ENCODE results near the gene SCP2D1. TPM values are rescaled to one million over a fixed set of nuclear protein-coding genes. Genes with fewer than 3 reads are reported as not detected.

SCP2D1 gene
- total and polyA plus RNA-seq, 2 of the 8 experiments (the other 6 are each of a cell fraction or from before 2014, with no cell fraction given), result not detected

- H2BK120ac ChIP-seq (replicated peaks; ENCODE audit: low read depth, low read length), result no peak overlapping the region
- H3K56ac ChIP-seq (replicated peaks; ENCODE audit: insufficient read length, low read depth, low read length), result no peak overlapping the region
- no peak overlapping the region for H4K5ac ChIP-seq (ENCODE audit: insufficient read length, low read depth, low read length)
- DNase-seq (ENCODE audit: low read depth in 1 of 2, low spot score in 2 of 2), result no peak
- no peaks in the 10 kb centered on the region for H3K27me3 ChIP-seq (replicated peaks in 1 of 4; ENCODE audit: control insufficient read depth in 3 of 4, extremely low read depth in 1 of 4, insufficient read depth in 3 of 4, low read length in 3 of 4)
- WGBS, 2 experiments (ENCODE audit: extremely low coverage in 1 of 2, insufficient coverage in 1 of 2, insufficient read length in 1 of 2, insufficient replicate concordance in 2 of 2, low coverage in 1 of 2, low lambda C conversion rate in 2 of 2, missing lambda C conversion rate in 1 of 2), result 77% methylated on average over 3 of the region's 3 CpGs; no CpG with 5 or more reads in 1 of the 2 experiments
- H3K9me3 ChIP-seq (ENCODE audit: insufficient read depth in 2 of 2, low read depth in 1 of 2, low read length in 1 of 2), result no peaks in the 10 kb centered on the region
- H3K4ac ChIP-seq (replicated peaks; ENCODE audit: insufficient read length, low read depth, low read length), result no peak overlapping the region
- H3K23ac ChIP-seq (ENCODE audit: insufficient read length), result no peak overlapping the region
- POLR2A ChIA-PET (ENCODE audit: partially characterized antibody), result no interaction called here
- H2AK5ac ChIP-seq (ENCODE audit: low read depth, low read length), result no peak overlapping the region
- no peaks in the 10 kb centered on the region for H3K79me2 ChIP-seq (ENCODE audit: control insufficient read depth in 1 of 2, insufficient read depth in 2 of 2, low read length in 2 of 2)
- no peak for FAIRE-seq
- no peaks in the 10 kb centered on the region for H4K20me1 ChIP-seq (replicated peaks in 1 of 2; ENCODE audit: control insufficient read depth in 1 of 2, insufficient read depth in 2 of 2, low read length in 2 of 2)
- H2BK20ac ChIP-seq (ENCODE audit: low read length), result no peak overlapping the region
- H3K9ac ChIP-seq (replicated peaks in 1 of 4; ENCODE audit: extremely low read depth in 1 of 4, low read depth in 3 of 4, low read length in 3 of 4), result no peak overlapping the region
- no peaks in the 10 kb centered on the region for H3K36me3 ChIP-seq (ENCODE audit: control insufficient read depth in 2 of 4, insufficient read depth in 4 of 4, low read length in 3 of 4)
- H3K4me3 ChIP-seq (ENCODE audit: extremely low read depth in 1 of 4, insufficient read depth in 2 of 4, low read depth in 3 of 4, low read length in 4 of 4), result no peak overlapping the region
- no peaks in the 10 kb centered on the region for H3K23me2 ChIP-seq (ENCODE audit: low read depth, low read length)
- no peak overlapping the region for H3K14ac ChIP-seq (ENCODE audit: insufficient read length)
- H2BK12ac ChIP-seq (ENCODE audit: low read depth, low read length), result no peak overlapping the region
- no peak overlapping the region for H2BK15ac ChIP-seq (ENCODE audit: low read length)
- H3K4me2 ChIP-seq (ENCODE audit: insufficient read depth in 1 of 2, low read depth in 2 of 2, low read length in 2 of 2), result no peak overlapping the region
- no peak overlapping the region for H3K27ac ChIP-seq (ENCODE audit: low read depth, low read length)
- no peaks in the 10 kb centered on the region for H3K79me1 ChIP-seq (ENCODE audit: low read depth, low read length)
- H4K91ac ChIP-seq (replicated peaks; ENCODE audit: insufficient read length, low read length), result no peak overlapping the region
- no peaks in the 10 kb centered on the region for H3K4me1 ChIP-seq (replicated peaks in 1 of 4; ENCODE audit: control insufficient read depth in 3 of 4, insufficient read depth in 4 of 4, low read length in 3 of 4)
- H2BK5ac ChIP-seq (ENCODE audit: low read depth, low read length), result no peak overlapping the region
- TF ChIP-seq SUZ12 (IDR thresholded peaks at IDR 0.05; ENCODE audit: low read length) (no peak), FOSL1 (IDR thresholded peaks at IDR 0.05; ENCODE audit: insufficient read depth, low read depth, low read length) (no peak), MAX (IDR thresholded peaks at IDR 0.05) (no peak), BCL11A (IDR thresholded peaks at IDR 0.05; ENCODE audit: low read depth in 2 of 2, low read length in 2 of 2) (no peak), KDM4A (IDR thresholded peaks at IDR 0.05; ENCODE audit: low read depth, low read length, severe bottlenecking) (no peak), POLR2AphosphoS5 (IDR thresholded peaks at IDR 0.05; ENCODE audit: low read depth, low read length) (no peak)
- CTCF ChIA-PET (ENCODE audit: partially characterized antibody), result interaction anchor here (1.4 kb wide), 1 partner anchor 120 kb away, joined by 3 read pairs; no protein-coding TSS in a partner anchor
- no peak overlapping the region for H4K8ac ChIP-seq (ENCODE audit: extremely low read depth, insufficient read depth, low read length)
- no peak overlapping the region for H2AFZ ChIP-seq (ENCODE audit: low read length)
- no peak overlapping the region for H3K18ac ChIP-seq (ENCODE audit: extremely low read depth, low read length)
Measured at GRCh38 chr20:18781509-18781908, 32.1 kb upstream of the SCP2D1 start.
